CD4-positive, alpha-beta memory T cell (primary cell): ENCODE data around the gene APCDD1. TPM values are rescaled to one million over a fixed set of nuclear protein-coding genes. Genes with fewer than 3 reads are reported as not detected.

Experiments
- CTCF ChIA-PET: fragments of 350-600 bp; sonication (Branson Sonifier 250); formaldehyde crosslinking; loops from one replicate; lab custom pipeline; 2021; ENCODE audit warnings: inconsistent platforms; ENCODE audit not compliant: partially characterized antibody; lab: Charles Lee
- POLR2A ChIA-PET: fragments of 350-600 bp; sonication (Branson Sonifier 250); formaldehyde crosslinking; loops from one replicate; lab custom pipeline; 2021; ENCODE audit not compliant: partially characterized antibody; lab: Charles Lee
- DNase-seq, 5 donors: peaks; one replicate each; pipeline versions ENCODE4 v3.0.0 to v3.0.0-alpha.2; 2020 to 2022; ENCODE audit warnings: mixed read lengths in 1 of 5
- H3K27ac ChIP-seq: one replicate; pipeline ENCODE4 v1.7.0; 2013; ENCODE audit warnings: low read depth, low read length
- H3K27me3 ChIP-seq: 2 replicates; pipeline ENCODE4 v1.7.0; 2013; ENCODE audit warnings: mild to moderate bottlenecking, low read length, moderate library complexity; ENCODE audit not compliant: insufficient read depth
- H3K36me3 ChIP-seq: 2 replicates; pipeline ENCODE4 v1.7.0; 2013; ENCODE audit warnings: mild to moderate bottlenecking, low read length, moderate library complexity; ENCODE audit not compliant: insufficient read depth
- H3K4me1 ChIP-seq: 2 replicates; pipeline ENCODE4 v1.7.0; 2013; ENCODE audit warnings: mild to moderate bottlenecking, low read length, moderate library complexity; ENCODE audit not compliant: insufficient read depth
- H3K4me3 ChIP-seq, 2 donors: one replicate each; pipeline ENCODE4 v1.7.0; 2013; ENCODE audit warnings: low read length in 2 of 2, mild to moderate bottlenecking in 1 of 2
- H3K9me3 ChIP-seq, 2 donors: one replicate each; pipeline ENCODE4 v1.7.0; 2013; ENCODE audit warnings: low read length in 2 of 2, control low read depth in 1 of 2; ENCODE audit not compliant: control insufficient read depth in 1 of 2
- H3K27ac Mint-ChIP-seq, 7 donors: one replicate each; pipeline ENCODE4 v1.8.0; 2020 to 2021; ENCODE audit warnings: mixed read lengths in 7 of 7, mild to moderate bottlenecking in 6 of 7, inconsistent platforms in 3 of 7, moderate library complexity in 3 of 7
- H3K27me3 Mint-ChIP-seq, 2 donors: one replicate each; pipeline ENCODE4 v1.8.0; 2020 to 2021; ENCODE audit warnings: mixed read lengths in 2 of 2
- H3K36me3 Mint-ChIP-seq, 2 donors: one replicate each; pipeline ENCODE4 v1.8.0; 2020 to 2021; ENCODE audit warnings: mixed read lengths in 2 of 2, inconsistent platforms in 1 of 2, mild to moderate bottlenecking in 1 of 2
- H3K4me1 Mint-ChIP-seq, 4 donors: one replicate each; pipeline ENCODE4 v1.8.0; 2020 to 2021; ENCODE audit warnings: mixed read lengths in 4 of 4, mild to moderate bottlenecking in 1 of 4
- H3K4me3 Mint-ChIP-seq, 8 donors: one replicate each; pipeline ENCODE4 v1.8.0; 2020 to 2021; ENCODE audit warnings: mixed read lengths in 8 of 8, mild to moderate bottlenecking in 7 of 8, moderate library complexity in 6 of 8, inconsistent platforms in 3 of 8
- H3K9me3 Mint-ChIP-seq, 8 donors: one replicate each; pipeline ENCODE4 v1.8.0; 2020 to 2021; ENCODE audit warnings: mixed read lengths in 8 of 8, mild to moderate bottlenecking in 5 of 8, inconsistent platforms in 3 of 8, moderate library complexity in 1 of 8
- intact Hi-C: fragments of 100-400 bp; cut with micrococcal nuclease; formaldehyde crosslinking; loops from one replicate; pipeline ENCODE4 v1.15.1; 2023
- polyA plus RNA-seq, 2 donors: library from polyadenylated mRNA; unstranded; fragments of 300-500 nt; fragmentation: Illumina TruSeq; gene quantifications; one replicate each; pipeline ENCODE4 v1.2.3, GENCODE V29; 2021
- total RNA-seq, 2 experiments: library from RNA; stranded (reverse); gene quantifications; one replicate each; pipeline ENCODE4 v1.2.3, GENCODE V29; 2021

The APCDD1 gene
- total and polyA plus RNA-seq, 4 experiments from 2014 or later = not detected

DNA sequence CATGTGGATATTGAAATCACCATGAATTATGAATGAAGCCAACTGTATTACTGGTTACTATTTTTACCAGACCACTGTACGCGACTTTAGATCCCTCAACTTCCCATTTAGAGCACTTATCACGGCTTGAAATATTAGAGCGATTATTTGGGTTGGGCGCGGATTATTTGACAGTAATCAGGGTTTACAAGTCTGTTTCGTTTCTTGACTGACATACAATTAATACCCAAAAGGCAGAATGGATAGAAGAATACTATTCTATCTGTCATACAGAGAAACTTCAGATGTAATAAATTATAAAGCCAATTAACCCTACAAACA lies 70.9 kb downstream of the APCDD1 start:
- Histone ChIP-seq H3K4me1 (peaks cover 48% of the 10 kb centered on the region), H3K4me3 (peak overlapping the region; percentile 12 to 91), H3K27me3 (no peaks in the 10 kb centered on the region), H3K9me3 (no peaks in the 10 kb centered on the region), H3K27ac (peak overlapping the region; percentile 80), H3K36me3 (no peaks in the 10 kb centered on the region)
- H3K36me3 Mint-ChIP-seq = peaks cover 0 to 8% of the 10 kb centered on the region in 2 donors
- H3K27me3 Mint-ChIP-seq = no peaks in the 10 kb centered on the region
- peak overlapping the region; percentile 92 to 99 (median 98) for H3K27ac Mint-ChIP-seq
- intact Hi-C loops = loop anchor here (1.0 to 5.0 kb wide), 3 partner anchors 612 to 1327 kb away; partner anchors contain the start of gene CHMP1B
- POLR2A ChIA-PET = interaction anchor here (0.9 to 3.1 kb wide), 6 partner anchors 18 to 1916 kb away, joined by 3 to 19 read pairs (median 4); partner anchors contain the start of genes RAB12 and VAPA
- H3K4me1 Mint-ChIP-seq = peaks cover 38 to 58% (median 49%) of the 10 kb centered on the region in 4 donors
- peak overlapping the region; percentile 95 to 99 (median 98) for H3K4me3 Mint-ChIP-seq
- peaks cover 0 to 4% (median 0%) of the 10 kb centered on the region in 8 donors for H3K9me3 Mint-ChIP-seq
- DNase-seq = no peak
- CTCF ChIA-PET = interaction anchor here (0.7 kb wide), 1 partner anchor 10 kb away, joined by 4 read pairs; no protein-coding TSS in a partner anchor

DNA sequence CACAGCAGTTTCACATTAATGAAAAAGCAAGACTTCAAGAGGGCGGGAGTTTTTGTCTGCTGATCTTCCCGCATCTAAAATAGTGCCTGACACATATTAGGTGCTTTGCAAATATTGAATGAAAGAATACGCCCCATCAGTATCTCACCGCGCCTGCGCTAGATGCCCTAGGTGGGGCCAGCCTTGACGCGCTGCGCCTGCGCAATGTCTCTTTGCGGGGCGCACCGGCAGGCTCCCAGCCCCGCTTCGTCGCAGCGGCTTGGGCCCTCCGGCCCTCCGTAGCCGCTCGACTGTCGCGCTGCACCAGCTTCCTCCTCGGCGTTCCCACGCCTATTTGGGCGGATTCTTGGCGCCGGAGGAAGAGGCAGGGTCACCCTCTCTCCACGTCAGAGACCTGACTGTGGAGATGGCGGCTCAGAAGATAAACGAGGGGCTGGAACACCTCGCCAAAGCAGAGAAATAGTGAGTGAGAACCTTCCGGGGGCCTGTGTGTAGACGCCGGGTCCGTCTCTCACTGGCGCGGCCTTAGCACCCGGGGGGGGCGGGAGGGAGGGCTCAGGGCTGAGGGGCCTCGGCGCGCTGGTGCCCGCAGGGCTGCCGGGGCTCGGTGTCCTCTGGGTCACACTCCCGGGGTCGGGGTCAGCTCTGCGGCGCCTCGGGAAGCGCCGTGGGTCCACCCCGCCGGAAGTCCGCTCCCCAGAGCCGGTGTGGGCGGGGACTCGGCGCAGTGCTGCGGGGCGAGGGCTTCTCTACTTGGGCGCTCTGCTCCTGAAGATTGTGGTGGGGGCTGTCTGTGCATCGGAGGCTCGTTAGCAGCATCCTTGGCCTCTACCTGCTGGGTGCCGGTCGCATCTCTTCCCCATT lies 71.5 kb downstream of the APCDD1 start, which contains the start of gene NAPG:
TSS of gene NAPG (plus strand) at position 331 of the 864 bp plus-strand sequence. CDS start at position 407, 76 bp downstream.
- intact Hi-C loops = loop anchor here (1.0 to 5.0 kb wide), 3 partner anchors 613 to 1326 kb away; partner anchors contain the start of gene CHMP1B
- POLR2A ChIA-PET = interaction anchor here (0.7 to 3.1 kb wide), 7 partner anchors 18 to 1917 kb away, joined by 3 to 19 read pairs (median 4); partner anchors contain the start of genes RAB12 and VAPA
- H3K27ac Mint-ChIP-seq = peak within 1 kb of the TSS; percentile 92 to 99 (median 98)

DNA sequence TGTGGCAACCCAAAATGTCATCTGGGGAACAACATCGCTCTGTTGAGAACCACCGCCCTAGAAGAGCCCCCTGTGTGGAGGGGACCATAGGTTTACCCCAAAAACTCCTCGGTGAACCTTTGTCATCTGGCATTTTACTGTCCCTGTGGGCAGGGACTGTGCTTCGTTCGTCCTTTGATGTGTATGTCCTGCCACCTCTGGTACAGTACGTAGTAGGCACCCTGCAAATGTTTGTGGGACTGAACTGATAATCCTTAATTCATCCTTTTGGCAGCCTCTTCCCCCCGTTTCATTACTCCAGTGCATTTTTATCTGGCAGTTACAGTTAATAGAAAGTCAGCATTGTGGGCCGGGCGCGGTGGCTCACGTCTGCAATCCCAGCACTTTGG lies 72.1 kb downstream of the APCDD1 start:
- intact Hi-C loops = loop anchor here (5.0 kb wide), 1 partner anchor 1326 kb away; the partner anchor contains the start of gene CHMP1B
- H3K4me1 ChIP-seq = peaks cover 54% of the 10 kb centered on the region
- CTCF ChIA-PET = interaction anchor here (0.8 kb wide), 1 partner anchor 9 kb away, joined by 3 read pairs; no protein-coding TSS in a partner anchor
- POLR2A ChIA-PET = interaction anchor here (1.3 to 3.1 kb wide), 2 partner anchors 613 to 1918 kb away, joined by 4 to 19 read pairs; partner anchors contain the start of genes RAB12 and VAPA
- peak overlapping the region; percentile 94 to 99 (median 95) for H3K4me3 Mint-ChIP-seq
- H3K27ac ChIP-seq = peak overlapping the region; percentile 80
- peak overlapping the region; percentile 89 to 91 for H3K4me3 ChIP-seq
- DNase-seq = no peak
- H3K27ac Mint-ChIP-seq = peak overlapping the region; percentile 91 to 95 (median 93)
- H3K9me3 Mint-ChIP-seq = peaks cover 0 to 4% (median 0%) of the 10 kb centered on the region in 8 donors
- H3K27me3 ChIP-seq = no peaks in the 10 kb centered on the region
- H3K36me3 ChIP-seq = no peaks in the 10 kb centered on the region
- no peaks in the 10 kb centered on the region for H3K9me3 ChIP-seq
- peaks cover 44 to 65% (median 55%) of the 10 kb centered on the region in 4 donors for H3K4me1 Mint-ChIP-seq
- H3K27me3 Mint-ChIP-seq = no peaks in the 10 kb centered on the region
- H3K36me3 Mint-ChIP-seq = peaks cover 0 to 11% of the 10 kb centered on the region in 2 donors

More for the DNA sequence above, 71.5 kb downstream of the APCDD1 start, which contains the start of gene NAPG:
- H3K9me3 ChIP-seq = no peaks in the 10 kb centered on the region
- peak; percentile 88 to 94 (median 93) for DNase-seq
- CTCF ChIA-PET = interaction anchor here (0.7 kb wide), 1 partner anchor 9 kb away, joined by 4 read pairs; no protein-coding TSS in a partner anchor
- no peaks in the 10 kb centered on the region for H3K36me3 ChIP-seq
- peaks cover 54% of the 10 kb centered on the region for H3K4me1 ChIP-seq
- Mint-ChIP-seq H3K4me1 (peaks cover 44 to 64% (median 54%) of the 10 kb centered on the region in 4 donors), H3K4me3 (peak within 1 kb of the TSS; percentile 95 to 99 (median 98)), H3K36me3 (peaks cover 0 to 11% of the 10 kb centered on the region in 2 donors), H3K27me3 (no peaks in the 10 kb centered on the region), H3K9me3 (peaks cover 0 to 4% (median 0%) of the 10 kb centered on the region in 8 donors)
- peak within 1 kb of the TSS; percentile 80 for H3K27ac ChIP-seq
- peak within 1 kb of the TSS; percentile 89 to 91 for H3K4me3 ChIP-seq
- no peaks in the 10 kb centered on the region for H3K27me3 ChIP-seq

DNA sequence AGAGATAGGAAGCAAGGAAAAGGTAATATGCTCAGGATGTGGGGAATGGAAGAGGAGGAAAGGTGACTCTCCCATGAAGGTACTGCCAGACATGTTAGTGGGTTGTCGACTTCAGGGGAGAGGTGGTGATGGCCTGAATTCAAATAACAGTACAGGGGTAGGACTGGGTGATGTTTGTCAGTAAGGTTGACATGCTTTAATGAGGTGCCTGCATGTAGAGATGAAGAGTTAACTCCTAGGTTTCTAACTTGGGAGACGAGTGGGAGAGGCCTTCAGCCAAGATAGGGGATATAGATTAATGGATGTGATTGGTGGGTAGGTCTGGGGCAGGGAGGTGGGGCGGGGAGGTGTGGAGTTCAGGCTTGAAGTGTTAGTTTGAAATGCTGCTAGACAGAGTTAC lies 74.0 kb downstream of the APCDD1 start:
- H3K4me1 ChIP-seq = peaks cover 54% of the 10 kb centered on the region
- H3K36me3 ChIP-seq = no peaks in the 10 kb centered on the region
- no peaks in the 10 kb centered on the region for H3K27me3 ChIP-seq
- H3K4me3 ChIP-seq = no peak overlapping the region
- no peak overlapping the region for H3K27ac ChIP-seq
- H3K9me3 Mint-ChIP-seq = peaks cover 0 to 4% (median 0%) of the 10 kb centered on the region in 8 donors
- ChIA-PET POLR2A (no interaction called here), CTCF (interaction anchor here (1.1 kb wide), 1 partner anchor 11 kb away, joined by 3 read pairs; no protein-coding TSS in a partner anchor)
- H3K4me3 Mint-ChIP-seq = peak overlapping the region in 7 of 8 donors; percentile 2 to 99 (median 13)
- peaks cover 8 to 16% of the 10 kb centered on the region in 2 donors for H3K36me3 Mint-ChIP-seq
- no peaks in the 10 kb centered on the region for H3K27me3 Mint-ChIP-seq
- intact Hi-C loops = loop anchor here (5.0 kb wide), 1 partner anchor 1324 kb away; the partner anchor contains the start of gene CHMP1B
- peaks cover 47 to 65% (median 56%) of the 10 kb centered on the region in 4 donors for H3K4me1 Mint-ChIP-seq
- H3K27ac Mint-ChIP-seq = peak overlapping the region; percentile 4 to 92 (median 46)
- no peak for DNase-seq
- H3K9me3 ChIP-seq = no peaks in the 10 kb centered on the region

DNA sequence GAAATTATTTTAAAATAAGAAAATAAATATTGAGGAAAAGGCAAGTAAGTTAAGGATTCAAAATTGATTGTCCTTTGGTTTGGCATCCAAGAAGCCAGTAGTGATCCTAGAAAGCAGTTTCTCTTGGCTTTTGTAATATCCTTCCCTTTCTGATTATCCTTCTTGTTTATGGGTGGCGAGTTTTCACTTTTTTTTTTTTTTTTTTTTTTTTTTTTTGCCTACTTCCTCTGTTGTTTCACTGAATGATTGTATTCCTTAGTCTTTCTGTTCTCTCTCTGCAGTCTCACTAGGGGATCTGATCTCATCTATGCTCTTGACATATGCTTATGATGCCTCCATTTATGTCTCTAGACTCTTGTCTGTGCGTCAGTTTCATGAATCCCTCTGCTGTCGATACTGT lies 75.6 kb downstream of the APCDD1 start:
- Mint-ChIP-seq H3K4me3 (peak overlapping the region in 2 of 8 donors; percentile 54 to 59), H3K36me3 (peaks cover 13 to 20% of the 10 kb centered on the region in 2 donors), H3K9me3 (peaks cover 0 to 4% (median 0%) of the 10 kb centered on the region in 8 donors), H3K27ac (peak overlapping the region in 5 of 7 donors; percentile 4 to 84 (median 32)), H3K27me3 (no peaks in the 10 kb centered on the region), H3K4me1 (peaks cover 39 to 57% (median 48%) of the 10 kb centered on the region in 4 donors)
- no peaks in the 10 kb centered on the region for H3K9me3 ChIP-seq
- no peak for DNase-seq
- peaks cover 4% of the 10 kb centered on the region for H3K36me3 ChIP-seq
- peaks cover 48% of the 10 kb centered on the region for H3K4me1 ChIP-seq
- no peak overlapping the region for H3K27ac ChIP-seq
- ChIA-PET POLR2A (no interaction called here), CTCF (no interaction called here)
- no peak overlapping the region for H3K4me3 ChIP-seq
- no peaks in the 10 kb centered on the region for H3K27me3 ChIP-seq
- intact Hi-C loops = no loop called here

DNA sequence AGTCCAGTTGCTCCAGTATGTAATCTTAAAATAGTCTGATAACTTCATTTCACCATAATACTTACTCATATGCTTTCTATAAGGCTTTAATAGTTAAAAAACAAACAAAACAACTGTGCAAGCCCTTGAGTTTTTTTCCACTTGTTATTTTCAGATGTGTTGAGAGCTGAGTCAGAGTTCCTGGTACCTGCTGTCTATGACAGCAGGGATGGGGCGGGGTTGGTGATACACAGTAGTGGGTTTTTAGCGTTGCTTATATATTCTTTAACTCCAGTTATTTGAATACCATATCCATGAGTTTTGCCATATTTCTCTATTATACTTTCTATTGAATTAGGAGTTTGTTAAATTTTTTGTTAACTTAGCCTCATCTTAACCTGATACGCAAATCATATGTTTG lies 76.4 kb downstream of the APCDD1 start:
- Mint-ChIP-seq H3K4me1 (peaks cover 35 to 49% (median 42%) of the 10 kb centered on the region in 4 donors), H3K9me3 (peaks cover 0 to 1% (median 0%) of the 10 kb centered on the region in 8 donors), H3K27me3 (no peaks in the 10 kb centered on the region), H3K27ac (peak overlapping the region in 4 of 7 donors; percentile 4 to 77 (median 36)), H3K36me3 (peaks cover 16 to 18% of the 10 kb centered on the region in 2 donors), H3K4me3 (no peak overlapping the region)
- H3K4me1 ChIP-seq = peaks cover 43% of the 10 kb centered on the region
- no peak overlapping the region for H3K27ac ChIP-seq
- H3K27me3 ChIP-seq = no peaks in the 10 kb centered on the region
- ChIA-PET CTCF (no interaction called here), POLR2A (no interaction called here)
- intact Hi-C loops = no loop called here
- H3K36me3 ChIP-seq = peaks cover 4% of the 10 kb centered on the region
- no peak for DNase-seq
- H3K9me3 ChIP-seq = no peaks in the 10 kb centered on the region
- H3K4me3 ChIP-seq = no peak overlapping the region
